Measurements from ENCODE around the gene CEP63. TPM values are rescaled to one million over a fixed set of nuclear protein-coding genes. Genes with fewer than 3 reads are reported as not detected.
"Not testable (repeated sequence)": the region's sequence is repeated elsewhere in the genome, so short reads cannot be mapped to it uniquely, and the experiment has no call there.

CEP63 gene
- total RNA-seq, 4 donors from 2014 or later = 21.3 to 26.5 (median 24.3) TPM

DNA sequence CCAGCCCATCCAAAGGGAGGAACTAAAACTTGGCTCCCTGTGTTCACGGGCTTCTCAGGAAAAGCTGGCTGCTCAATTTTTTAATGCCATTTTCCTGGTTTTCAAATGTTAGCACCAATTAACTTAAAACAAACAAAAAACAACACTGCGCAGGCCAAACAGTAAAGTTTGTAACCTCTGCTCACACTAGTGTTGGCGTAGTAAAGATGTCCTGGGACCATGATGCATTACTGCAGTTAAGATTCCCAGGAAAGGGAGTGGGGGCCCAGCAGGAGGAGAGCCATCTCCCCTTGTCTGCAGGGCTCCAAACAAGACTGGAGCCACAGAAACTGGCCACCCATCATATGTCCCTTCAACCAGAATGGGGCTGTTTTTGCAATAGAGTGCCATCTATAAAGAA lies 91.0 kb downstream of the CEP63 start:
- intact Hi-C loops (cut with DNase I) = no loop called here
- Histone ChIP-seq H3K27ac (no peak overlapping the region), H3K9me3 (no peaks in the 10 kb centered on the region), H3K27me3 (no peaks in the 10 kb centered on the region), H3K4me3 (replicated peaks in 1 of 3) (no peak overlapping the region), H3K36me3 (no peaks in the 10 kb centered on the region), H3K4me1 (no peaks in the 10 kb centered on the region)
- no peak for TF ChIP-seq POLR2A (IDR thresholded peaks at IDR 0.05)
- no peak for TF ChIP-seq CTCF (IDR thresholded peaks at IDR 0.05)
- WGBS, 2 donors = 86% methylated on average over 3 of the region's 3 CpGs
- DNase-seq = no peak

DNA sequence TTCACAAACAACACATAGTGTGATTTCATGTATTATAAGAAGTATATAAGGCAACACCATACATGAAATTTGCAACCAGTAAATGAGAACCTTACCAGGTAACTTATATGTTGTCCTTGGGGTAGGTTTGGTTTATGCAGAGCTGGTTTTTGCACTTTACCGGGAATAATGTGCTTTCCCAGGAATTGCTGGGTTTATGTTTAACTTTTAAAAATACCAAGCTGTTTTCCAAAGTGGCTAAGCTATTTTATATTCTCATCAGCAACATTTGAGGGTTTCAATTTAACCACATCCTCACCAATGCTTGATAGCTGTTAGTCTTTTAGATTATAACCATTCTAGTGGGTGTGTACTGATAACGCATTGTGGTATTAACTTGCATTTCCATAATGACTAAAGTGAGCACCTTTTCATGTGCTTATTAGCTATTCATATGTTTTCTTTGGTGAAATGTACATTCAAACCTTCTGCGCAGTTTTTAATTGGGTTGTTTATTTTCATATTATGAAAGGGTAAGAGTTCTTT lies 93.3 kb downstream of the CEP63 start:
- H3K36me3 ChIP-seq = no peaks in the 10 kb centered on the region
- no peaks in the 10 kb centered on the region for H3K9me3 ChIP-seq
- no peaks in the 10 kb centered on the region for H3K27me3 ChIP-seq
- intact Hi-C loops (cut with DNase I) = no loop called here
- H3K4me3 ChIP-seq (replicated peaks in 1 of 3) = no peak overlapping the region
- H3K27ac ChIP-seq = no peak overlapping the region
- 92 to 93% methylated on average over 3 of the region's 3 CpGs for WGBS, 2 donors
- no peak for DNase-seq
- H3K4me1 ChIP-seq = no peaks in the 10 kb centered on the region
- TF ChIP-seq CTCF (IDR thresholded peaks at IDR 0.05) (no peak), POLR2A (IDR thresholded peaks at IDR 0.05) (no peak)

DNA sequence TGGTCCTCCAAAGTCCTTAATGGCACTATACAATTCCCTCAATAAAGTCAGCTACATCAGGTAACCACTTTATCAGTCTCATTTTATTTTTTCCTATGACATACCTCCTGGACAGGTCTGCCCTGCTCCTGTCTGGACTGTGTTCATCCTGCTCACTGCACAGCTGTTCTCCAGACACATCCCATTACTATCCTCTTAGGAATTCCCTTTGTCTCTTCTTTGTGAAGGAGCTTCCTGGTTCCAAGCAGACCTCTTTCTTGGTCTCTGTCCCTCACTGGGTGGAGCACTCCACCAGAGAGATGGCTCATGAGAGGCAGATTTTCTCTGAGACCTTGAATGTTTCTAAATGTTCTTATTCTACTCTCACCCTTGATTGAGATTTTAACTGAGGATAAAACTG lies 104.9 kb downstream of the CEP63 start:
- Histone ChIP-seq H3K9me3 (no peaks in the 10 kb centered on the region), H3K27me3 (no peaks in the 10 kb centered on the region), H3K27ac (no peak overlapping the region), H3K36me3 (no peaks in the 10 kb centered on the region), H3K4me1 (no peaks in the 10 kb centered on the region), H3K4me3 (replicated peaks in 1 of 3) (no peak overlapping the region)
- no peak for TF ChIP-seq CTCF (IDR thresholded peaks at IDR 0.05)
- no peak for TF ChIP-seq POLR2A (IDR thresholded peaks at IDR 0.05)
- intact Hi-C loops (cut with DNase I) = no loop called here
- no peak for DNase-seq

DNA sequence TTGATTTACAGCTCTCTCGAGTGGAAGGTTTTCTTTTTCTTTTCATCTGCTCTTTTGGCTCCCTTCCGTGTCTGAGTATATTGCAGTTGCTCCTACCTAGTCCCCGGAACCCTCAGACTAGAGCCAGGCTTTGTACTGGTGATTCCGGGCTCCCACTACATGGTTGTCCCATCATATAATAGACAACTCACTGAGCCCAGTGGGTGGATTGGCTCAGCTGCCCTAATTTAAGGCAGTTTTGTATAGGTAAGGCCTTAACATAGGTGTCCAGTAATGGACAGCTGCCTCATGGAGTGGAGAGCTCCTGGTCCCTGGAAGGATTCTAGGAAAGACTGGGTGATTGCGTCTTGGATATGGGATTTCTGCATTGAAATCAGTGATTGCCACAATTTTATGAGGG lies 106.9 kb downstream of the CEP63 start:
- WGBS, 2 donors = 94% methylated on average over 5 of the region's 5 CpGs
- intact Hi-C loops (cut with DNase I) = no loop called here

DNA sequence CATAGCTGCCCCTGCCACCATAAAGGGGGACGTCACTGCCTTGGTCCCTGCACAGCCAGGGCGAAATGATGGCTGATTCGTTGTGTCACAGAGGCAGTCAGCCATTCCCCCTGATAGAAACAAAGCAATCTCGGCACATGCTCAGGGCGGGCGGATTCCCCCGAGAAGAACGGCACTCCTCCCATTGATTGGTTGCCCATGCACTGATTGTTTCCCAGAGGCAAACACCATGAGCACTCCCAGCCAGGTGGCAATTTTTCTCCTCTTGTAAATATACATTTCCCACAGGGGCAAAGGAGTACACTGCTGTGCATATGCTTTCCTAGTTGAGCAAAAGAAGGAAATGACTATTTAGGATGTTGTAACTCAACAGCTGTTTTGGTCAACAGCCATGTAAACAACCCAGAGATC lies 108.5 kb downstream of the CEP63 start:
- H3K27me3 ChIP-seq = no peaks in the 10 kb centered on the region
- H3K4me3 ChIP-seq (replicated peaks in 1 of 3) = no peak overlapping the region
- no peaks in the 10 kb centered on the region for H3K9me3 ChIP-seq
- WGBS, 2 donors = 77 to 78% methylated on average over 8 of the region's 8 CpGs
- no peak for DNase-seq
- intact Hi-C loops (cut with DNase I) = no loop called here
- peaks cover 0 to 4% of the 10 kb centered on the region in 2 donors for H3K4me1 ChIP-seq
- no peak for TF ChIP-seq CTCF (IDR thresholded peaks at IDR 0.05)
- no peak for TF ChIP-seq POLR2A (IDR thresholded peaks at IDR 0.05)
- H3K27ac ChIP-seq = no peak overlapping the region
- H3K36me3 ChIP-seq = no peaks in the 10 kb centered on the region

More for the DNA sequence above, 106.9 kb downstream of the CEP63 start:
- H3K27me3 ChIP-seq = no peaks in the 10 kb centered on the region
- H3K9me3 ChIP-seq = no peaks in the 10 kb centered on the region
- TF ChIP-seq CTCF (IDR thresholded peaks at IDR 0.05) = no peak
- no peak for TF ChIP-seq POLR2A (IDR thresholded peaks at IDR 0.05)
- H3K27ac ChIP-seq = no peak overlapping the region
- H3K4me1 ChIP-seq = peaks cover 0 to 2% of the 10 kb centered on the region in 2 donors
- no peaks in the 10 kb centered on the region for H3K36me3 ChIP-seq
- no peak overlapping the region for H3K4me3 ChIP-seq (replicated peaks in 1 of 3)
- DNase-seq = no peak

- H3K4me1 ChIP-seq; H3K36me3 ChIP-seq; intact Hi-C loops (cut with DNase I); H3K27me3 ChIP-seq; H3K9me3 ChIP-seq; DNase-seq; H3K4me3 ChIP-seq (replicated peaks in 1 of 3); H3K27ac ChIP-seq: not testable (repeated sequence)
- 76 to 83% methylated on average over 3 of the region's 3 CpGs for WGBS, 2 donors
These were observed 109.1 kb downstream of the CEP63 start for GRCh38 chr3:134594986-134595385.
